Liver (tissue), 9 donors: ENCODE measurements around the gene ERCC6. TPM values are rescaled to one million over a fixed set of nuclear protein-coding genes. Genes with fewer than 3 reads are reported as not detected.

ENCODE experiments used
- DNase-seq: peaks from one replicate; pipeline ENCODE4 v3.0.0-alpha.2; 2017; ENCODE audit warnings: low spot score
- H3K27ac ChIP-seq, 2 donors: one replicate each; pipeline ENCODE4 v1.7.0; 2013; ENCODE audit warnings: inconsistent platforms in 2 of 2, low read length in 2 of 2, control low read depth in 1 of 2, low read depth in 1 of 2, mild to moderate bottlenecking in 1 of 2
- H3K27me3 ChIP-seq, 4 donors: one replicate each; pipeline versions ENCODE4 v1.6.1 to v1.7.0; 2013; ENCODE audit warnings: low read length in 3 of 4, inconsistent platforms in 1 of 4, mild to moderate bottlenecking in 1 of 4, moderate library complexity in 1 of 4; ENCODE audit not compliant: control insufficient read depth in 4 of 4, insufficient read depth in 4 of 4
- H3K36me3 ChIP-seq, 4 donors: one replicate each; pipeline versions ENCODE4 v1.6.1 to v1.7.0; 2013; ENCODE audit warnings: low read length in 3 of 4, mild to moderate bottlenecking in 3 of 4, low read depth in 1 of 4, moderate library complexity in 1 of 4; ENCODE audit not compliant: control insufficient read depth in 4 of 4, insufficient read depth in 3 of 4
- H3K4me1 ChIP-seq, 4 donors: one replicate each; pipeline versions ENCODE4 v1.6.1 to v1.7.0; 2013; ENCODE audit warnings: low read length in 3 of 4, mild to moderate bottlenecking in 3 of 4, moderate library complexity in 1 of 4; ENCODE audit not compliant: control insufficient read depth in 4 of 4, insufficient read depth in 4 of 4
- H3K4me3 ChIP-seq, 3 donors: one replicate each; pipeline versions ENCODE4 v1.6.1 to v1.7.0; 2013; ENCODE audit warnings: low read length in 3 of 3, control low read depth in 1 of 3, low read depth in 1 of 3, mild to moderate bottlenecking in 1 of 3
- H3K9ac ChIP-seq, 2 donors: one replicate each; pipeline ENCODE4 v1.7.0; 2013; ENCODE audit warnings: low read length in 2 of 2, mild to moderate bottlenecking in 2 of 2, moderate library complexity in 2 of 2, control low read depth in 1 of 2, low read depth in 1 of 2
- H3K9me3 ChIP-seq, 4 donors: one replicate each; pipeline versions ENCODE4 v1.6.1 to v1.7.0; 2013; ENCODE audit warnings: low read length in 3 of 4; ENCODE audit not compliant: control insufficient read depth in 4 of 4
- ATF3 ChIP-seq: IDR thresholded peaks from 2 replicates; pipeline ENCODE4 v1.6.1; 2016; ENCODE audit warnings: antibody characterized with exemption
- CTCF ChIP-seq: fragments of 150-350 bp; IDR thresholded peaks from 2 replicates; pipeline ENCODE4 v1.5.1; 2017; ENCODE audit warnings: improper control_type of control experiment, low read depth, low read length; ENCODE audit not compliant: missing input control
- EGR1 ChIP-seq, 2 donors: IDR thresholded peaks; 2 replicates each; pipeline ENCODE4 v1.6.1; 2016 to 2018; ENCODE audit warnings: antibody characterized with exemption in 2 of 2, low read depth in 2 of 2
- FOXA2 ChIP-seq: IDR thresholded peaks from 2 replicates; pipeline ENCODE4 v1.6.1; 2016; ENCODE audit warnings: antibody characterized with exemption
- GABPA ChIP-seq, 2 donors: IDR thresholded peaks in 1 of 2; conservative IDR thresholded peaks in 1 of 2; 2 replicates each; pipeline ENCODE4 v1.6.1; 2016; ENCODE audit warnings: antibody characterized with exemption in 2 of 2, mild to moderate bottlenecking in 1 of 2, moderate library complexity in 1 of 2
- HNF4A ChIP-seq, 2 donors: conservative IDR thresholded peaks; 2 replicates each; pipeline ENCODE4 v1.6.1; 2016; ENCODE audit warnings: antibody characterized with exemption in 2 of 2, mild to moderate bottlenecking in 2 of 2
- HNF4G ChIP-seq: IDR thresholded peaks from 2 replicates; pipeline ENCODE4 v1.6.1; 2016; ENCODE audit warnings: antibody characterized with exemption
- JUND ChIP-seq, 2 donors: IDR thresholded peaks; 2 replicates each; pipeline ENCODE4 v1.6.1; 2016; ENCODE audit warnings: antibody characterized with exemption in 2 of 2
- NR2F2 ChIP-seq: IDR thresholded peaks from 2 replicates; pipeline ENCODE4 v1.6.1; 2016; ENCODE audit warnings: antibody characterized with exemption
- RAD21 ChIP-seq, 2 donors: IDR thresholded peaks; 2 replicates each; pipeline ENCODE4 v1.6.1; 2016; ENCODE audit warnings: antibody characterized with exemption in 2 of 2, mild to moderate bottlenecking in 2 of 2
- RXRA ChIP-seq, 2 donors: IDR thresholded peaks; 2 replicates each; pipeline ENCODE4 v1.6.1; 2017 to 2018; ENCODE audit warnings: antibody characterized with exemption in 2 of 2, mild to moderate bottlenecking in 1 of 2
- SP1 ChIP-seq: IDR thresholded peaks from 2 replicates; pipeline ENCODE4 v1.6.1; 2018; ENCODE audit warnings: antibody characterized with exemption, mild to moderate bottlenecking
- TAF1 ChIP-seq: conservative IDR thresholded peaks from 2 replicates; pipeline ENCODE4 v1.6.1; 2016; ENCODE audit warnings: antibody characterized with exemption, mild to moderate bottlenecking
- YY1 ChIP-seq: IDR thresholded peaks from 2 replicates; pipeline ENCODE4 v1.6.1; 2016; ENCODE audit warnings: antibody characterized with exemption, mild to moderate bottlenecking
- ZBTB33 ChIP-seq: IDR thresholded peaks from 2 replicates; pipeline ENCODE4 v1.6.1; 2016; ENCODE audit warnings: antibody characterized with exemption
- WGBS: extraction: QIAGEN DNeasy Blood & Tissue Kit; methylation state at CpG from one replicate; pipeline ENCODE4 v1.1.7; 2013; 5-methylcytosine and 5-hydroxymethylcytosine counted together
- polyA plus RNA-seq, 2 donors: library from polyadenylated mRNA; stranded (reverse) in 1 of 2; unstranded in 1 of 2; fragments of 200-250 nt in 1 of 2; fragments of >200 nt in 1 of 2; fragmentation: Nextera tagmentation in 1 of 2; extraction: Ambion mirVana in 1 of 2; gene quantifications; one replicate each; pipeline versions ENCODE4 v1.2.1 to v1.2.3, GENCODE V29; 2013 to 2015
- total RNA-seq, 2 donors: library from RNA; depleted of rRNA; stranded (reverse); fragments of >200 nt; gene quantifications; one replicate each; pipeline ENCODE4 v1.2.3, GENCODE V29; 2014
- TF ChIP-seq, protein P1 (sequence below): IDR thresholded peaks from 2 replicates; pipeline ENCODE4 v1.6.1; 2016; ENCODE audit warnings: antibody characterized with exemption, mild to moderate bottlenecking
- donor health status: healthy.
- donor health status: healthy.
- donor health status: healthy.
- donor health status: healthy.
- donor health status: healthy.

Gene ERCC6
- total and polyA plus RNA-seq, 4 donors = 2.3 to 17.1 (median 7.5) TPM

GRCh38 chr10:49478819-49479218, 60.1 kb downstream of the ERCC6 start:
- no peak overlapping the region for H3K27ac ChIP-seq
- H3K4me1 ChIP-seq = no peaks in the 10 kb centered on the region
- no peaks in the 10 kb centered on the region for H3K27me3 ChIP-seq
- DNase-seq = no peak
- no peak overlapping the region for H3K4me3 ChIP-seq
- peaks cover 0 to 50% (median 39%) of the 10 kb centered on the region in 4 donors for H3K36me3 ChIP-seq
- H3K9me3 ChIP-seq = no peaks in the 10 kb centered on the region
- TF ChIP-seq RAD21 (IDR thresholded peaks at IDR 0.05) = no peak
- TF ChIP-seq HNF4A (conservative IDR thresholded peaks at IDR 0.05) = no peak
- TF ChIP-seq EGR1 (IDR thresholded peaks at IDR 0.05; ENCODE audit: low read depth in 2 of 2) = no peak
- no peak for TF ChIP-seq NR2F2
- TF ChIP-seq, protein P1, sequence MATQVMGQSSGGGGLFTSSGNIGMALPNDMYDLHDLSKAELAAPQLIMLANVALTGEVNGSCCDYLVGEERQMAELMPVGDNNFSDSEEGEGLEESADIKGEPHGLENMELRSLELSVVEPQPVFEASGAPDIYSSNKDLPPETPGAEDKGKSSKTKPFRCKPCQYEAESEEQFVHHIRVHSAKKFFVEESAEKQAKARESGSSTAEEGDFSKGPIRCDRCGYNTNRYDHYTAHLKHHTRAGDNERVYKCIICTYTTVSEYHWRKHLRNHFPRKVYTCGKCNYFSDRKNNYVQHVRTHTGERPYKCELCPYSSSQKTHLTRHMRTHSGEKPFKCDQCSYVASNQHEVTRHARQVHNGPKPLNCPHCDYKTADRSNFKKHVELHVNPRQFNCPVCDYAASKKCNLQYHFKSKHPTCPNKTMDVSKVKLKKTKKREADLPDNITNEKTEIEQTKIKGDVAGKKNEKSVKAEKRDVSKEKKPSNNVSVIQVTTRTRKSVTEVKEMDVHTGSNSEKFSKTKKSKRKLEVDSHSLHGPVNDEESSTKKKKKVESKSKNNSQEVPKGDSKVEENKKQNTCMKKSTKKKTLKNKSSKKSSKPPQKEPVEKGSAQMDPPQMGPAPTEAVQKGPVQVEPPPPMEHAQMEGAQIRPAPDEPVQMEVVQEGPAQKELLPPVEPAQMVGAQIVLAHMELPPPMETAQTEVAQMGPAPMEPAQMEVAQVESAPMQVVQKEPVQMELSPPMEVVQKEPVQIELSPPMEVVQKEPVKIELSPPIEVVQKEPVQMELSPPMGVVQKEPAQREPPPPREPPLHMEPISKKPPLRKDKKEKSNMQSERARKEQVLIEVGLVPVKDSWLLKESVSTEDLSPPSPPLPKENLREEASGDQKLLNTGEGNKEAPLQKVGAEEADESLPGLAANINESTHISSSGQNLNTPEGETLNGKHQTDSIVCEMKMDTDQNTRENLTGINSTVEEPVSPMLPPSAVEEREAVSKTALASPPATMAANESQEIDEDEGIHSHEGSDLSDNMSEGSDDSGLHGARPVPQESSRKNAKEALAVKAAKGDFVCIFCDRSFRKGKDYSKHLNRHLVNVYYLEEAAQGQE = no peak
- no peak for TF ChIP-seq ZBTB33
- no peak for TF ChIP-seq HNF4G
- no peak for TF ChIP-seq SP1
- no peak for TF ChIP-seq GABPA (IDR thresholded peaks at IDR 0.05 in 1 of 2, conservative IDR thresholded peaks at IDR 0.05 in 1 of 2)
- WGBS = 97% methylated on average over 3 of the region's 3 CpGs
- no peak overlapping the region for H3K9ac ChIP-seq

GRCh38 chr10:49474901-49475300, 64.0 kb downstream of the ERCC6 start:
- Histone ChIP-seq H3K4me1 (no peaks in the 10 kb centered on the region), H3K9ac (no peak overlapping the region), H3K27me3 (no peaks in the 10 kb centered on the region), H3K4me3 (no peak overlapping the region), H3K9me3 (no peaks in the 10 kb centered on the region), H3K36me3 (peaks cover 7 to 70% (median 57%) of the 10 kb centered on the region in 4 donors), H3K27ac (no peak overlapping the region)
- 64% methylated on average over 3 of the region's 3 CpGs for WGBS
- TF ChIP-seq GABPA (IDR thresholded peaks at IDR 0.05 in 1 of 2, conservative IDR thresholded peaks at IDR 0.05 in 1 of 2) (no peak), NR2F2 (no peak), FOXA2 (no peak), HNF4G (no peak), YY1 (no peak), RXRA (IDR thresholded peaks at IDR 0.05) (no peak), RAD21 (IDR thresholded peaks at IDR 0.05) (no peak), EGR1 (IDR thresholded peaks at IDR 0.05; ENCODE audit: low read depth in 2 of 2) (no peak), ATF3 (no peak), JUND (IDR thresholded peaks at IDR 0.05) (no peak), ZBTB33 (no peak), HNF4A (conservative IDR thresholded peaks at IDR 0.05) (no peak), CTCF (no peak), TAF1 (no peak)
- TF ChIP-seq, protein P1 = no peak
- no peak for DNase-seq
